ENCODE results near the gene NOL4L. TPM values are rescaled to one million over a fixed set of nuclear protein-coding genes. Genes with fewer than 3 reads are reported as not detected.
A peak's percentile ranks its signal among the peaks of the same experiment; 100 is the strongest.

Gene NOL4L
- total and polyA plus RNA-seq, 4 donors, result 7.9 to 20.6 (median 12.2) TPM

- peak in 2 of 3 donors; percentile 55 to 56 for DNase-seq
- 76 to 79% methylated on average over 10 of the region's 10 CpGs for WGBS, 2 donors
- H3K4me1 ChIP-seq (ENCODE audit: control insufficient read depth in 5 of 5, insufficient read depth in 5 of 5, low read length in 5 of 5), result peaks cover 0 to 27% (median 6%) of the 10 kb centered on the region in 5 donors
- no peak for TF ChIP-seq CTCF (IDR thresholded peaks at IDR 0.05; ENCODE audit: control extremely low read depth, extremely low read depth)
- peaks cover 2 to 44% (median 33%) of the 10 kb centered on the region in 4 donors for H3K36me3 ChIP-seq (ENCODE audit: control insufficient read depth in 4 of 4, insufficient read depth in 4 of 4, low read length in 4 of 4)
- no peak overlapping the region for H3K4me3 ChIP-seq
- no peaks in the 10 kb centered on the region for H3K27me3 ChIP-seq (ENCODE audit: control insufficient read depth in 3 of 3, insufficient read depth in 3 of 3, low read length in 2 of 3)
- no peak for ATAC-seq (ENCODE audit: insufficient read depth, low FRiP score)
- no peak overlapping the region for H3K9ac ChIP-seq (ENCODE audit: insufficient read depth in 1 of 2, low read length in 2 of 2)
- H3K9me3 ChIP-seq (ENCODE audit: control insufficient read depth in 4 of 4, insufficient read depth in 3 of 4, low read length in 3 of 4), result no peaks in the 10 kb centered on the region
- no peak overlapping the region for H3K27ac ChIP-seq (ENCODE audit: low read depth in 1 of 2, low read length in 1 of 2)
Observed at GRCh38 chr20:32442630-32443373, 142.3 kb downstream of the NOL4L start.

GRCh38 chr20:32441638-32442037 is 143.5 kb downstream of the NOL4L start:
- WGBS, 2 donors, result 94 to 97% methylated on average over 4 of the region's 4 CpGs
- Histone ChIP-seq H3K9me3 (ENCODE audit: control insufficient read depth in 4 of 4, insufficient read depth in 3 of 4, low read length in 3 of 4) (peaks cover 0 to 2% (median 0%) of the 10 kb centered on the region in 4 donors), H3K9ac (ENCODE audit: insufficient read depth in 1 of 2, low read length in 2 of 2) (no peak overlapping the region), H3K4me3 (no peak overlapping the region), H3K27me3 (ENCODE audit: control insufficient read depth in 3 of 3, insufficient read depth in 3 of 3, low read length in 2 of 3) (no peaks in the 10 kb centered on the region), H3K27ac (ENCODE audit: low read depth in 1 of 2, low read length in 1 of 2) (no peak overlapping the region), H3K36me3 (ENCODE audit: control insufficient read depth in 4 of 4, insufficient read depth in 4 of 4, low read length in 4 of 4) (peaks cover 2 to 45% (median 36%) of the 10 kb centered on the region in 4 donors), H3K4me1 (ENCODE audit: control insufficient read depth in 5 of 5, insufficient read depth in 5 of 5, low read length in 5 of 5) (peaks cover 0 to 25% (median 6%) of the 10 kb centered on the region in 5 donors)
- DNase-seq, result no peak
- no peak for ATAC-seq (ENCODE audit: insufficient read depth, low FRiP score)
- no peak for TF ChIP-seq CTCF (IDR thresholded peaks at IDR 0.05; ENCODE audit: control extremely low read depth, extremely low read depth)

- no peak overlapping the region for H3K4me3 ChIP-seq
- DNase-seq, result no peak
- peaks cover 0 to 2% (median 0%) of the 10 kb centered on the region in 4 donors for H3K9me3 ChIP-seq (ENCODE audit: control insufficient read depth in 4 of 4, insufficient read depth in 3 of 4, low read length in 3 of 4)
- peaks cover 0 to 16% (median 6%) of the 10 kb centered on the region in 5 donors for H3K4me1 ChIP-seq (ENCODE audit: control insufficient read depth in 5 of 5, insufficient read depth in 5 of 5, low read length in 5 of 5)
- WGBS, 2 donors, result 86 to 90% methylated on average over 4 of the region's 4 CpGs
- no peak overlapping the region for H3K9ac ChIP-seq (ENCODE audit: insufficient read depth in 1 of 2, low read length in 2 of 2)
- H3K27me3 ChIP-seq (ENCODE audit: control insufficient read depth in 3 of 3, insufficient read depth in 3 of 3, low read length in 2 of 3), result no peaks in the 10 kb centered on the region
- H3K36me3 ChIP-seq (ENCODE audit: control insufficient read depth in 4 of 4, insufficient read depth in 4 of 4, low read length in 4 of 4), result peaks cover 11 to 46% (median 38%) of the 10 kb centered on the region in 4 donors
- no peak for ATAC-seq (ENCODE audit: insufficient read depth, low FRiP score)
- no peak overlapping the region for H3K27ac ChIP-seq (ENCODE audit: low read depth in 1 of 2, low read length in 1 of 2)
- no peak for TF ChIP-seq CTCF (IDR thresholded peaks at IDR 0.05; ENCODE audit: control extremely low read depth, extremely low read depth)
Observed at GRCh38 chr20:32440758-32441078, 144.4 kb downstream of the NOL4L start.

All from lung (tissue), 12 donors.